IPS-18a (cell line): Measurements from ENCODE around the gene HIVEP3.

Source experiments
- H3K27ac ChIP-seq: one replicate; pipeline ENCODE4 v1.5.1; 2013; ENCODE audit warnings: low read length
- H3K27me3 ChIP-seq: one replicate; pipeline ENCODE4 v1.6.1; 2013; ENCODE audit warnings: mild to moderate bottlenecking, low read length; ENCODE audit not compliant: control insufficient read depth, insufficient read depth
- H3K36me3 ChIP-seq: one replicate; pipeline ENCODE4 v1.6.1; 2013; ENCODE audit warnings: low read depth, low read length; ENCODE audit not compliant: control insufficient read depth
- H3K4me1 ChIP-seq: one replicate; pipeline ENCODE4 v1.6.1; 2013; ENCODE audit warnings: low read depth, low read length; ENCODE audit not compliant: control insufficient read depth
- H3K4me3 ChIP-seq: one replicate; pipeline ENCODE4 v1.5.1; 2013; ENCODE audit warnings: low read length
- H3K9ac ChIP-seq: one replicate; pipeline ENCODE4 v1.6.1; 2013; ENCODE audit warnings: mild to moderate bottlenecking, low read length, moderate library complexity
- H3K9me3 ChIP-seq: one replicate; pipeline ENCODE4 v1.6.1; 2013; ENCODE audit warnings: low read depth, low read length; ENCODE audit not compliant: control insufficient read depth

The HIVEP3 gene

DNA sequence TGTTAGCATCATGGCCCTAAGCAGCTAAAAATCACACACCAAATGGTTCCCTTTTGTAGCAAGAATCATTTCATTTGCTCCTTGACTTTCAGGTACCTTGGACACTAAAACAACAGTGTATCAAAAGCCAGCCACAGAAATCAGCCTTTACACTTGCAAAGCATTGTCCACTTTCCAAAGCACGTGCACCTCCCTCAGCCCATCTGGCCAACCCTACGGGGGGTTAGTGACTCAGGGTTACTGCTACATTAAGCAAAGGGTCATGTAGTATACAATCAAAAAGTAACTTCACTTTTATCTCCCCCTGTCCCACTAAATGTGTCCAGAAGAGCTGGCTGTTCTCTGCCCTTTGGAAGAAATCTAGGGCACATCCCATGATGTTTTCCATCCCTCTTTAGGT, 149.7 kb downstream of the HIVEP3 start:
- H3K27ac ChIP-seq = no peak overlapping the region
- no peaks in the 10 kb centered on the region for H3K4me1 ChIP-seq
- no peak overlapping the region for H3K9ac ChIP-seq

DNA sequence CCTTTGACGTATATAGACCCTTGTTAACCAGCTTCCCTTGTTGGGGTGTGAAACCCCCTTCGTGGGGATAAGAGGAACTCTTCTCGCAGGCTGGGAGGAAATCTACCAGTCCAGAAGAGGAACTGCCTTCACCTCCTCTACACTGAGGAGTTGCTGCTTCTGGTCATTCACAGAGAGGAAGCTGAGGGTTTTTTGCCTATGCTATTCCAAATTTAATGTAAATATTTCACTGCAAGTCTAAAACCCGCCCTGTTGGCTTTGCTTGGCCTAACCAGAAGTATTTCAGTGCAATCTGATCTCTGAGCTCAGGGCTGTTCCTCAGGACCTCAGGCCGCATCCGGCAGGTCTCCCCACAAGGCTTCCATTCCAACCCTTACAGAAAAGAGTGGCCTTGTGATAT, 150.1 kb downstream of the HIVEP3 start:
- Histone ChIP-seq H3K27me3 (no peaks in the 10 kb centered on the region), H3K36me3 (no peaks in the 10 kb centered on the region), H3K4me3 (no peak overlapping the region), H3K9ac (no peak overlapping the region), H3K9me3 (no peaks in the 10 kb centered on the region), H3K4me1 (no peaks in the 10 kb centered on the region), H3K27ac (no peak overlapping the region)

More for the DNA sequence above, 149.7 kb downstream of the HIVEP3 start:
- Histone ChIP-seq H3K36me3 (no peaks in the 10 kb centered on the region), H3K9me3 (no peaks in the 10 kb centered on the region), H3K4me3 (no peak overlapping the region), H3K27me3 (no peaks in the 10 kb centered on the region)

DNA sequence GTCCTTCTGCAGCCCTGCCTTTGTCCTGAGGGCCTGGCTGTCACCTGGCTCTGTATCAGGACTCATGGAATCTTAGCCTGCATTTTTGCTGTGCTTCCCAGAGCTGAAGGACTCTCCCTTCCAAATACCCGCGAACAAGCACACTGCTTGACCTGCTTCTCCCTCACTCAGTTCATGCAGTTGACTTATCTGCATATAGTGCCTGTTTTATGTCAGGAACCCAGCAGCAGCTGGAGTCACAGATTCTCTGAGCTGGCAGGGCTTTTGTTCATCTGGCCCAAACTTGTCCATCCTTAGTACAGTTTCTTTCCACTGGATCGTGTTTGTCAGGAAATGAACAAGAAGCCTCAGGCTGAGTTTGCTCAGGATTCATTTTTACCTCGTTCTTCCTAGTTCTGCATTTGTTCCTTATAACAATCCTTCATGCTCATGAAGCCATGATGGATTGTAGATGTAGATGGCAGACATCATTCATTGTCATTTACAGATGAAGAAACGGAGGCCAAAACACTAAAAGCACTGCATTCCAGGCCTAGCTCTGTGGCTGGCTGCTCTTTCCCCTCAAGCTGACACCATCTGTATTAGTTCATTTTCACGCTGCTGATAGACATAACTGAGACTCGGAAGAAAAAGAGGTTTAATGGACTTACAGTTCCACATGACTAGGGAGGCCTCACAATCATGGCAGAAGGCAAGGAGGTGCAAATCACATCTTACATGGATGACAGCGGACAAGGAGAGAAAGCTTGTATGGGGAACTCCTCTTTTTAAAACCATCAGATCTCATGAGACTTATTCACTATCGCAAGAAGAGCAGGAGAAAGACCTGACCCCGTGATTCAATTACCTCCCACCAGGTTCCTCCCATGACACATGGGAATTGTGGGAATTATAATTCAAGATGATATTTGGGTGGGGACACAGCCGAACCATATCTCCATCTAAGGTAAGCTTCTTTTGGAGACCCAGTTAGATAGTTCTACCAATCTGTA, 150.9 kb downstream of the HIVEP3 start:
- Histone ChIP-seq H3K27ac (no peak overlapping the region), H3K36me3 (no peaks in the 10 kb centered on the region), H3K9me3 (no peaks in the 10 kb centered on the region), H3K27me3 (no peaks in the 10 kb centered on the region), H3K9ac (no peak overlapping the region), H3K4me3 (no peak overlapping the region), H3K4me1 (no peaks in the 10 kb centered on the region)

DNA sequence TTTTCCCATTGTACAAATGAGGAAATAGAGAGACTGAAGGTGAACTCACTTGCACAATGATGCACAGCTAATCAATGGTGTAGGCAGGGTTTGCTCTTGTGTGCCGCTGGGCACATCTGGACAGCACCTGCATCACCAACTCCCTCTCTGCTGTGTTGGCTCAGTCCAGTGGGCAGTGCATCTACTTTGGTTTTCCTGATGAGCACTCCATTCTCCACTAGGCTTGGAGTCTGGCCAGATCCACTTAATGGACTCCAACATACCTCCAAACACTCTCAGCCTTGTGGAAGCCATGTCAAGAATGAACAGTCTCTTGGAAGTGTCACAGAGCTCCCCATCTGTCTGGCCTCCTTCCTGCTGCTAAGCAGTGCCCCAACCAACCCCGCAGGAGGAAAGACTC, 152.2 kb downstream of the HIVEP3 start:
- no peaks in the 10 kb centered on the region for H3K27me3 ChIP-seq
- H3K4me1 ChIP-seq = no peaks in the 10 kb centered on the region
- H3K9me3 ChIP-seq = no peaks in the 10 kb centered on the region
- H3K9ac ChIP-seq = no peak overlapping the region
- no peak overlapping the region for H3K27ac ChIP-seq
- no peak overlapping the region for H3K4me3 ChIP-seq
- no peaks in the 10 kb centered on the region for H3K36me3 ChIP-seq

DNA sequence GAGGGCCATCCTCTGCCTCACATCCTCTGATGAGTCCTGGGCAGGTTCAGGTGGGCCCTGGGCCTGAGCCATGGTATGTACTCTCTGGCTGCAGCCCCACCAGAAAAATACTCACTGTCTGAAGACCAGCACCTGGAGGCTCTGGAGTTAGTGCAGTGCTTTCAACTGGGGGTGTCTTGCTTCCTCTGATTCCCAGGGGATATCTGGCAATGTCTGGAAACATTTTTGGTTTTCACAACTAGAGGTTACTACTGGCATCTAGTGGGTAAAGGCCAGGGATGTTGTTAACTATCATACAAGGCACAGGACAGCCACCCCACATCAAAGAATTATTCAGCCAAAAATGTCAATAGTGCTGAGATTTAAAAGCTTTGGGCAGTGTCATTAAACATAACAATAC, 152.7 kb downstream of the HIVEP3 start:
- Histone ChIP-seq H3K9ac (no peak overlapping the region), H3K4me1 (no peaks in the 10 kb centered on the region), H3K27me3 (no peaks in the 10 kb centered on the region), H3K27ac (no peak overlapping the region), H3K9me3 (no peaks in the 10 kb centered on the region), H3K36me3 (no peaks in the 10 kb centered on the region), H3K4me3 (no peak overlapping the region)

DNA sequence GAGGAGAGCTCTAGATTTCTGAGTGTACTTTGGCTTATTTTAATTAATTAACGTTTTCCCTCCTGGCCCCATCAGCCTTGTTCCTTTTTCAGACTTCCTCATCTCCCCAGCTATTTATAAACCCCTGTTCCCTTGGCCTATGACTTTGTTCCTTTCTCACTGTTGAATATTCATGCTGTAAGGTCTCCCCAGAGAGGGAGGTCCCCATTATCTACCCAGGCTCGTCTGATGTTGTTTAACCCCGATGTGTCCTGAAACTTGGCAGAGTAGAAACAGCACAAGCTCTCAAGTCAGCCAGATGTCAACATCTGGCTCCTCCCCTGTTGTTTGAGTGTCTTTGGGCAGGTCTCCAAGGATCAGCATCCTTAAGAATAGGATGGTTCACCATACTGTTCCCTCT, 153.6 kb downstream of the HIVEP3 start:
- no peak overlapping the region for H3K4me3 ChIP-seq
- H3K9me3 ChIP-seq = no peaks in the 10 kb centered on the region
- H3K27ac ChIP-seq = no peak overlapping the region
- no peaks in the 10 kb centered on the region for H3K27me3 ChIP-seq
- H3K36me3 ChIP-seq = no peaks in the 10 kb centered on the region
- H3K9ac ChIP-seq = no peak overlapping the region
- no peaks in the 10 kb centered on the region for H3K4me1 ChIP-seq

DNA sequence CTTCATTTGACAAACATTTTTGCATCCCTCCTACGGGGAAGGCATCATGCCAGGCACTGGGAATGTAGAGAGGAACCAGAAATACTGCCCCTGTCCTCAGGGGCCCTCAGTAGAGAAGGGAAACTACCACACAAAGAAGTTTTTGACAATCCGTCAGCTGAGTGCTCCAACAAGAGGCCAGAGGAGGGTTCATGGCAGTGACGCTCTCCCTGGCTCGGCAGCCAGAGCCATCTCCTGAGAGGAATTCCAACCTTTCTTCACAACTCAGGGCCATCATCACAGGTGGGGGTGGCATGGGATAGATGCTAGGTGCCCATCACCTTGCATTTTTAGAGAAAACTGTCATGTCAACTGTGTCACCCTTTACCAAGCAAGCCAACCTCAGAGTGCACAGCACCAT, 154.1 kb downstream of the HIVEP3 start:
- Histone ChIP-seq H3K9me3 (no peaks in the 10 kb centered on the region), H3K4me3 (no peak overlapping the region), H3K9ac (no peak overlapping the region), H3K27me3 (no peaks in the 10 kb centered on the region), H3K36me3 (no peaks in the 10 kb centered on the region), H3K27ac (no peak overlapping the region), H3K4me1 (no peaks in the 10 kb centered on the region)

DNA sequence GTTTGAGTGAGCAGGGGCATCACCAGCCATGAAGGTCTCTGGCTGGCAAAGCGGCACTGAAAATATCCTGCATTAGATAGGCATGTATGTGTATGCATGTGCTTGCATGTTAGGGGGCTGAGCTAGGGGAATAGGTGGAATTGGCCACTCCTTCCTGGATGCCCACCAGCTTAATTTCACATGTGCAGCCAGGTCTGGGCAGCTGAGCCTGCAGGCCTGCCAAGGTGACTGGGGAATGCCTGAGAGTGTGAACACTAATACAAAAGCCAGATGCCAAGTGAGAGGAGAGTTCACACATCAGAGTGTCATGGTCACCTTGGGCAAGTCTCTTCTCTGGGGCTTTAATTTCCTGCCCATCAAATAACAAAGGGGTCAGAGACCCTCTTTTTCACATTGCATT, 155.9 kb downstream of the HIVEP3 start:
- Histone ChIP-seq H3K4me1 (no peaks in the 10 kb centered on the region), H3K4me3 (no peak overlapping the region), H3K36me3 (no peaks in the 10 kb centered on the region), H3K27me3 (no peaks in the 10 kb centered on the region), H3K27ac (no peak overlapping the region), H3K9ac (no peak overlapping the region), H3K9me3 (no peaks in the 10 kb centered on the region)

DNA sequence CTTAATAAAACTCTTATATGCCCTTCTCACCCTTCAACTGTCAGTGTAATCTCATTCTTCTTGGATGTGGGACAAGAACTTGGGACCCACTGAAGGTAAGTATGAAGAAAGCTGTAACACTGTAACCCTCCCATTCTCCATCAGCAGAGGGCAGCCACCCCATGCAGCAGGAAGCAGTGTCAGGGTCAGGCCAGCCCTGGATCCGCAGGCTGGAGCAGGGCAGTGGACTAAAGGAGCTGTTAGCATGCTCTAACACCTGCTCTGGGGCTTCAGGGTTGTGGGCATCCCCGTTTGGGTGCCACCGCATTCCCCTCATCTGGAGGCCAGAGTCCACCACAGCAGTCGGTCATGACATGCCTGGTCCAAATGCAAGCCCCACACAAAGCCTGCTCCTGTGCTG, 156.5 kb downstream of the HIVEP3 start:
- no peaks in the 10 kb centered on the region for H3K4me1 ChIP-seq
- no peaks in the 10 kb centered on the region for H3K9me3 ChIP-seq
- H3K9ac ChIP-seq = no peak overlapping the region
- H3K4me3 ChIP-seq = no peak overlapping the region
- H3K36me3 ChIP-seq = no peaks in the 10 kb centered on the region
- H3K27me3 ChIP-seq = no peaks in the 10 kb centered on the region
- no peak overlapping the region for H3K27ac ChIP-seq

DNA sequence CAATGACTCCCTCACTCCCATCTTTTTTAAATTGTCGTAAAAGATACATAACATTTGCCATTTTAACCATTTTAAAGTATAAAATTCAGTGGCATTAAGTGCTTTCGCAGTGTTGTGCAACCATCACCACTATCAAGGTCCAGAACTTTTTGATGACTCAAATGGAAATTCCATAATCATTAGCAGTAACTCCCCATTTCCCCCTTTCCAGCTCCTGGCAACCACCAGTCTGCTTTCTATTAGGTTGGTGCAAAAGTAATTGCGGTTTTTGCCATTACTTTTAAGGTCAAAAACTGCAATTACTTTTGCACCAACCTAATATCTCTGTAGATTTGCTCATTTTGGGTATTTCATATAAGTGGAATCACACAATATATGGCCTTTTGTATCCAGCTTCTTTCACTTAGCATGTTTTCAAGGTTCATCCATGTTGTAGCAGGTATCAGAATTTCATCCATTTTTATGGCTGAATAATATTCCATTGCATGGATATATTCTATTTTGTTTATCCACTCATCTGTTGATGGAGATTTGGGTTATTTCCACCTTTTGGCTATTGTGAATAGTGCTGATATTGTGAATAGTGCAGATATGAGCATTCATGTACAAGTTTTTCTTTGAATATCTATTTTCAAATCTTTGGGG, 159.7 kb downstream of the HIVEP3 start:
- no peak overlapping the region for H3K4me3 ChIP-seq
- H3K9me3 ChIP-seq = no peaks in the 10 kb centered on the region
- H3K27me3 ChIP-seq = no peaks in the 10 kb centered on the region
- no peak overlapping the region for H3K9ac ChIP-seq
- no peaks in the 10 kb centered on the region for H3K4me1 ChIP-seq
- no peaks in the 10 kb centered on the region for H3K36me3 ChIP-seq
- H3K27ac ChIP-seq = no peak overlapping the region

DNA sequence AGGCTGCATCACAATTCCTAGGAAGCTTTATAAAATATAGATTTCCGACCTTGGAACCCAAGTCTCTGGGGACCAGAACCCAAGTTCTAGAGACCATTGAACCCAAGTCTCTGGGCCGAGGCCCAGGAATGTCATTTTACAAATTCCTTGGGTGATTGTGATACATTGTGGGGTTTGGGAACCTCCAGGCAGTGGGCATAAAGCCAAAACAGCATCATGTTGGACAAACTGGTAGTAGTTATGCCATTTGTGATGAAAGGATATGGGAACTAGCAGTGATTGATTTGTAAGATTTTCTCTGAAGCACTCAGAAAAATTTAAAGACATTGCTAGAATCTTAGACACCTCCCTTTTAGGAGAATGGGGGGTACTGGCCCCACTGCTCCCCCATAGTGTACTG, 160.2 kb downstream of the HIVEP3 start:
- Histone ChIP-seq H3K27me3 (no peaks in the 10 kb centered on the region), H3K9me3 (no peaks in the 10 kb centered on the region), H3K27ac (no peak overlapping the region), H3K9ac (no peak overlapping the region), H3K4me1 (no peaks in the 10 kb centered on the region), H3K4me3 (no peak overlapping the region), H3K36me3 (no peaks in the 10 kb centered on the region)

DNA sequence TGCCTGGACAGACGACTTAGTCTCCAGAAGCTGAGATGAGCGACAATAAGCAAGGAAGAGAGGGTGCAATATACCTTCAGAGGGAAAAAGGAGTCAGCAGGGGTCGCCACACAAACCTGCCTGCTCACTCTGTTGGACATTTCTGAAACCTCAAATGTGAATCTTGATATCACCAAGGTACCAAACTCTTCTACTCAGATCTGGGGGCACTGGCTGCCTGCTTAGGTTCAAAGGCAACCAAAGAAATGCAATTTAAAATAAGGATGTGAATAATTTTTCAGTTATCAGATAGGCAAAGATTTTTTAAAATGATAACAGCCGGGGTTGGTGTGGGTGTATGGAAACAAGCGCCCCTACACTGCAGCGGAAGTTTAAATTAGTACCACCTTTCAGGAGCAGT, 164.2 kb downstream of the HIVEP3 start:
- no peaks in the 10 kb centered on the region for H3K9me3 ChIP-seq
- no peak overlapping the region for H3K4me3 ChIP-seq
- no peaks in the 10 kb centered on the region for H3K4me1 ChIP-seq
- H3K9ac ChIP-seq = no peak overlapping the region
- no peaks in the 10 kb centered on the region for H3K36me3 ChIP-seq
- no peaks in the 10 kb centered on the region for H3K27me3 ChIP-seq
- no peak overlapping the region for H3K27ac ChIP-seq
